ENCODE results near the gene TIAM2.

The TIAM2 gene

DNA sequence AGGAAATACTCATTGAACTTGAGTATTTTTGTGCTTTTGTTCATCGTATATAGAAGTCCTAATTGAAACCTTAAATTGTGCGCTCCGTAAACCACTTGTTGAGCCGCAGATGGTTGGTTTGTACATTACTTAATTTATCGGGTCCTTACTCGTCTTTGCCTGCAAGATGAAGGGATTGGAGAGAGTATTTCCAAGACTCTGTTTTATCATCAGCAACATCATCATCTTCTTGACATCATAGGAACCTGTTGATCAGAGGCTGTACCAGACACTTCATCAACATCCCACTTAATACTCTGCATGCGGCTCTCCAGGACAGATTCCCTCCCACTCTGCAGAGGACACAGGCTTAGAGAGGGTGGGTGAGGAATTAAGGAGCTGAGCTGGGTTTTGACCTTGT lies 28.6 kb downstream of the TIAM2 start:
- no peak for DNase-seq (ENCODE audit: low read depth in 1 of 2, low spot score in 1 of 2)

- DNase-seq (ENCODE audit: low read depth in 1 of 2, low spot score in 1 of 2), result no peak
Measured at GRCh38 chr6:155024391-155025027, 29.4 kb downstream of the TIAM2 start.

- DNase-seq (ENCODE audit: low read depth in 1 of 2, low spot score in 1 of 2), result no peak
Measured at GRCh38 chr6:155026022-155026705, 31.0 kb downstream of the TIAM2 start.

GRCh38 chr6:155026706-155027045 lies 31.6 kb downstream of the TIAM2 start:
- no peak for DNase-seq (ENCODE audit: low read depth in 1 of 2, low spot score in 1 of 2)

GRCh38 chr6:155030148-155030720 lies 35.1 kb downstream of the TIAM2 start:
- DNase-seq (ENCODE audit: low read depth in 1 of 2, low spot score in 1 of 2), result no peak

GRCh38 chr6:155031091-155031490 lies 36.0 kb downstream of the TIAM2 start:
- no peak for DNase-seq (ENCODE audit: low read depth in 1 of 2, low spot score in 1 of 2)

DNA sequence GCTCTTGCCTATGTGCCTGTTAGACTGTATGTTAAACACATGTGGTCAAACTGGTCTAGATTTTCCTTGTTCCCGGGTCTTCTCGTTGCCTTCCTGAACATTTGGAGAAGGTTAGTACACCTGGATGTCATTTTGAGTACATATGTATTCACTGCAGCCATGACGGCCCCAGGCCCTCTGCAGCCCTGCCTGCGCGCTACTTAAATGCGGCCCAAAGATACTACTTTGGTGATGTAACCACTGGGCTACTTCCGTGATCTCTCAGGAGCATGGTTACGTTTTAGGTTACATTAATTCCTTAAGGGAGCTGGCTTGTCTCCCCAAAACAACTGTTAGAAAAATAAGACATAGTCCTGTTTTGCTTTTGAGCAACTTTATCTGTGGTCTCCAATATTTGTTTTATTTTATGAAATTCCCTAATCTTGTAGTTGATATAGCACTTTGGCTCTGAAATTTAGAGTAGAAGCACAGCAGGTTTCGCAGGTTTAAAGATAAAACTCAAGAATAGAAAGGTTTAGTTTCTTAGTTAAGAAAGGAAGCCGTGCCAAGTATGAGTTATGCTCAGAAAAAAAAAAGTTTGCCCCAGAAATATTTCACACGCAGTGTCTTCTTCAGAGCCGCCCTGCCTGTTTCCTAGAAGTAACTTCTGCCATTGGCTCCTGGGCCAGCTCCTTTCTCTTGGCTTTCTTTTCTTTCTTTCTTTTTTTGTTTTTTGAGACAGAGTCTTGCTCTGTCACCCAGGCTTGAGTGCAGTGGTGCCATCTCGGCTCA lies 38.1 kb downstream of the TIAM2 start:
- DNase-seq (ENCODE audit: low read depth in 1 of 2, low spot score in 1 of 2), result no peak

- DNase-seq (ENCODE audit: low read depth in 1 of 2, low spot score in 1 of 2), result no peak
Measured at GRCh38 chr6:155036907-155037306, 41.8 kb downstream of the TIAM2 start.

DNA sequence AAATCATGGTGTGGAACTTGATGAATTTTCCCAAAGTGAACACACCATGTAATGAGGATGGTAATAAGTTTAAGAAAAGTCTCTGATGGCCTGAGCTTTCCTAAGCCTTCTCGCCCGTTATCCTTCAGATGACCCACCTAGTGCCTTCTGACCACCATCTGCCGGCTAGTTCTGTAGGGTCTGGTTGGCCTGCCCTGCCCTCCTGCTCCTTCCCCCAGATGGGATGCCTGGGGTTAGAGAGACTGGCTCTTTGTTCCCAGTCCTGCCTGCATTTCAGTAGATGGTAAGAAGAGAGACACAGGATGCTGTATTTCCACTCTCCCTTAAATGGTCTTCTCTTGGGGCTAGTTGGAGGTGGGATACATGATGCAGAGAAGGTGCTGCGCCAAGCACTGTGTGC lies 43.0 kb downstream of the TIAM2 start:
- no peak for DNase-seq (ENCODE audit: low read depth in 1 of 2, low spot score in 1 of 2)

GRCh38 chr6:155038527-155038926 lies 43.4 kb downstream of the TIAM2 start:
- no peak for DNase-seq (ENCODE audit: low read depth in 1 of 2, low spot score in 1 of 2)

- DNase-seq (ENCODE audit: low read depth in 1 of 2, low spot score in 1 of 2), result no peak
Measured at GRCh38 chr6:155039618-155040017, 44.5 kb downstream of the TIAM2 start.

DNA sequence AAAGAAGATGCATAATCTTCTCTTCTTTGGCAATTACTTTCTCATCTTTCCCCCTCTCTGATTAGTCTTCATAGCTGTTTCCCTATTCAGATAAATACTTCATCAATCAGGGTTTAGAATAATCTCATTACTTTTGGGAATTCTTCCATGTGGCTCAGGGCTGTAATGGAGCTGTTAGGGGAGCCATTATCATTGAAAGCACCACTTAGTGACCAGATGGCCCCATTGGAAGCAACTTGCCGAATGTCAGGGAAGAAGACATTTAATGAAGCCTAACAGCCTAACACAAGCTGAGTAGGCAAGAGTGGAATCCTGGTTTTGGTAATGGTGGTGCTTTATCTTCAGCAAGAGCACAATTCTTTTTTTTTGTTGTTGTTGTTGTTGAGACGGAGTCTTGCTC lies 45.0 kb downstream of the TIAM2 start:
- DNase-seq (ENCODE audit: low read depth in 1 of 2, low spot score in 1 of 2), result no peak

DNA sequence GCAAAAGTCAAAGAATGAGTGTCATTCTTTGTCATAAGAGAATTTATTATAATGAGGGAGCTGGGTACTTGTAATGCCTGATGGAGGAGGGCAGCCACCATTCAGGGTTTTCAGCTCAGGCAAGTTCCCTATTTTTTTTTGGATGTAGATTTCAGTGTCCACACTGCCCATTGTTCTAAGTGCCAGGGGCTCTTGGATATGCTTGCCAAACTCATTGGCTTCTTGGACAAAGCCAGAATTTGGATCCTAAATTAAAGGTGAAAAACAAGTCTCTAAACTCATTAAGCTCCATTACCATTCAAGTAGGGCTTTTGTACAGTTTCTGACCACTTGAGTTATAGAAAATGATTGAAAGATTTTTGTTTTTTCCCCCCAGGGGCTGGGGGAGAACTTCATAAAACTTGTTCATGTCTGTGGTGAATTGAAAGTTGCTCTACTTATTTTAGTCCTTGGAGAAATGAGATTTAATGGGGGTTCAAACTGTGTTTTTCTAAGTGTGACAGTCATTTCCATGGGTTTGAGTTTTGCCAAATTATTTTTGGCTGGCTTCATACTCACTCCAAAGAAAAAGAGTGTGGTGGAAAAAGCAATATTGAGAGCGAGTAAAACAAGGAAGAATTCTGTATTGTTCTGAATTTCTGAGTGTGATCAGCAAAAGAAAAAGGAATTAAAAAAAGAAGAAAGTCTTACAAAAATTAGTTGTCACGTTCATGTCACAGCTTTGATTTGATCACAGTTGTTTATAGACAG lies 46.0 kb downstream of the TIAM2 start:
- no peak for DNase-seq (ENCODE audit: low read depth in 1 of 2, low spot score in 1 of 2)

- DNase-seq (ENCODE audit: low read depth in 1 of 2, low spot score in 1 of 2), result no peak
Measured at GRCh38 chr6:155041741-155042279, 46.7 kb downstream of the TIAM2 start.

DNA sequence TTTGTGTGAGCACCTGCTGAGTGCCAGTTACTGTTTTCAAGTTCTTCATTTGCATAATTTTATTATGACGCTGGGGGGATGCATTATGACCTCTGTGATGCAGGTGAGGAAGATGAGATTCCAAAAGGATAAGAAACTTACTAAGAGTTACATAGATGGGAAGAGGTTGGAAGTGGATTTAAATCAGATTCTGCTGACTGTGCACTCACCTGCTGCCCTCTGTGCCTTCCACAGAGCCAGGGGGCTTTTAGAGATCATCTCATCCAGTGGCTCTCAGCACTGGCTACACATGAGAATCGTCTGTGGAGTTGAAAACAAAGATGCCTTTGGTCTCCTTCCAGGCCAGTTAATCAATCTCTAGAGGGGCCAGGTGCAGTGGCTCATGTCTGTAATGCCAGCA lies 47.9 kb downstream of the TIAM2 start:
- DNase-seq (ENCODE audit: low read depth in 1 of 2, low spot score in 1 of 2), result no peak

DNA sequence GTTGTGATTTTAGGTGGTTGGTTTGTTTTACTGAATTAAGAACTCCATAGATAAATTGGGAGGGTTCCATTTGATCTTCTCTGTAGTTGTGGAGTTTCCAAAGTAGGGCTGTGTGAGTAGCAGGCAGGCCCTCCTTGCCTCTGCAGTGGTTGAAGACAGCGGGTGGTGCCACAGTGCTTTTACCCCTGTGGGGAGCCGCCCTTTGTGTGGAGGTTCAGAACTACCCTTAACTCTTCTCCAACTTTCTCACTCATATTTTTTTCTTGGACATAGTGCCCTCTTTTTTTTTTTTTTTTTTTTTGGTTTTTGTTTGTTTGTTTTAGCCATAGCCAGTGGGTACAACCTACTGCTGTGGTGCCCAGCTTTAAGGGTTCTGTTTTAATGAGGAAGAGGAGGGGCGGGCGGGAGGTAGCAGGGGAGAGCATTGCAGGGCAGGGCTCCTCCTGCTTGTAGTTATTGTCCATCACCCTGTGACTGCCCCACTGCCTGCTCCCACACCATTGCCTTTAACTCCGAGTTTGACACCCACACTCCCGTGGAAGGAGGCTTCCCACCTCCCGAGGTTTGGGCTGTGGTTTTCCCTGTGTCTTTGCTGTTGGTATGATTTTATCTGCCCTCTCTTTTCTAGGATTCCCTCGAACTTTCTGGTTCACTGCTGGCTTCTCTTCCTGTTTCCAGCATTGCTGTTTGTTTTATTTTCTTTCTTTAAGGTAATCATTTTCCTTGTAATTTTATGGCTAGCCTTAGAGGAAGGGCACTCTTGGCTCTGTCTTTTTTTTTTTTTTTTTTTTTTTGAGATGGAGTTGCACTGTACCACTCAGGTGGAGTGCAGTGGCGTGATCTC lies 50.7 kb downstream of the TIAM2 start:
- DNase-seq (ENCODE audit: low read depth in 1 of 2, low spot score in 1 of 2), result no peak

GRCh38 chr6:155047523-155047922 lies 52.4 kb downstream of the TIAM2 start:
- DNase-seq (ENCODE audit: low read depth in 1 of 2, low spot score in 1 of 2), result no peak

DNA sequence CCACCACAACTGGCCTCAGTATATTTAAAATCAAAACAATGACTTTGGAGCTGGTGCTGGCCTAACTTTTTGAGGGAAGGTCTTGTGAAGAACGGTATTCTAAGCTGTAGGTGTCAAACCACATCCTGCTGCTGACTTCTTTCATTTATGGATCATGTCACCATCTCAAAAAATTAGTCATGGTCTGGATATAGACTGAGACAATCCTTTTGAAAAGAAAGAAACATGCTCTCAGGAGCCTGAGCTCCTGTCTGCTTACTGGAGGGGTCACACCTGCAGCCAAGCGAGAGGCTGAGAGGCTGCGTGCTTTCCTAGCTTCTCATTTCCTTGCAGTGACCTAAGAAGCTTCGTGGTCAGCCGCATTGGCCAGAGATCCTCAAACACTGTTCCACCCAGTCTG lies 55.2 kb downstream of the TIAM2 start:
- peak in 1 of 2 donors; percentile 5 for DNase-seq (ENCODE audit: low read depth in 1 of 2, low spot score in 1 of 2)

- DNase-seq (ENCODE audit: low read depth in 1 of 2, low spot score in 1 of 2), result no peak
Measured at GRCh38 chr6:155054491-155055250, 59.6 kb downstream of the TIAM2 start.

All from activated T-helper 1 cell treated with anti-CD3 and anti-CD28 coated beads, Interleukin-2, amount 50 U/mL, for 16 hours (primary cell).